A549 (cell line): ENCODE measurements around the gene BUB1B. TPM values are rescaled to one million over a fixed set of nuclear protein-coding genes. Genes with fewer than 3 reads are reported as not detected.
"Not testable (repeated sequence)": the region's sequence is repeated elsewhere in the genome, so short reads cannot be mapped to it uniquely, and the experiment has no call there.

Source experiments
- ATAC-seq, 2 experiments: fragments of 200-7000 bp in 1 of 2; fragments of >200 bp in 1 of 2; cut with Nextera tagmentation in 1 of 2; cut with Tn5 transposase in 1 of 2; 3 replicates each; pipeline versions ENCODE4 v1.8.0 to v1.9.1; 2018 to 2020; ENCODE audit warnings: mild to moderate bottlenecking in 1 of 2, moderate library complexity in 1 of 2
- CTCF ChIA-PET: fragments of 300-600 bp; sonication (Branson Sonifier 250); formaldehyde crosslinking; extraction: SDS; loops from one replicate; lab custom pipeline; 2021; ENCODE audit warnings: antibody characterized with exemption, inconsistent platforms; lab: Yijun Ruan, JAX
- POLR2A ChIA-PET: fragments of 350-600 bp; formaldehyde crosslinking; extraction: SDS; loops from one replicate; lab custom pipeline; 2021; ENCODE audit warnings: antibody characterized with exemption, inconsistent platforms; lab: Yijun Ruan, JAX
- DNase-seq, 2 experiments: peaks; one replicate each; pipeline versions ENCODE4 v3.0.0 to v3.0.0-alpha.2; 2011 to 2016; ENCODE audit warnings: low read depth in 1 of 2, low spot score in 1 of 2
- FAIRE-seq: peaks from 2 replicates; lab custom pipeline; 2011; peaks lifted over from hg19 to GRCh38; lab: Jason Lieb, UNC
- H3K27ac ChIP-seq, 2 experiments: fragments of >200 bp; sonication (Bioruptor Twin); formaldehyde crosslinking; 3 replicates each; pipeline ENCODE4 v1.5.1; 2016 to 2017
- H3K4me1 ChIP-seq: fragments of >200 bp; sonication (Bioruptor Twin); formaldehyde crosslinking; 3 replicates; pipeline ENCODE4 v1.6.1; 2016
- H3K4me2 ChIP-seq: fragments of >200 bp; sonication (Bioruptor Twin); formaldehyde crosslinking; 3 replicates; pipeline ENCODE4 v1.6.1; 2016
- H3K4me3 ChIP-seq: fragments of >200 bp; sonication (Bioruptor Twin); formaldehyde crosslinking; 3 replicates; pipeline ENCODE4 v1.5.1; 2016
- H3K9me3 ChIP-seq: fragments of >200 bp; sonication (Bioruptor Twin); formaldehyde crosslinking; 3 replicates; pipeline ENCODE4 v1.6.1; 2016
- ATOH8 ChIP-seq: fragments of 250-450 bp; sonication (Bioruptor Pico); IDR thresholded peaks from 2 replicates; pipeline ENCODE4 v1.5.0; 2020; ENCODE audit warnings: low read depth, mild to moderate bottlenecking, moderate library complexity
- BHLHE40 ChIP-seq: IDR thresholded peaks from 2 replicates; pipeline ENCODE4 v1.6.1; 2012; ENCODE audit warnings: low read depth, low read length, inconsistent platforms
- E2F6 ChIP-seq: IDR thresholded peaks from 2 replicates; pipeline ENCODE4 v1.6.1; 2012; ENCODE audit warnings: low read depth, borderline replicate concordance
- EHMT2 ChIP-seq: fragments of 200-600 bp; sonication (generic); IDR thresholded peaks from 2 replicates; pipeline ENCODE4 v1.6.1; 2016; ENCODE audit warnings: antibody characterized with exemption, low read depth, mild to moderate bottlenecking, moderate library complexity
- ELK1 ChIP-seq: fragments of 150-350 bp; IDR thresholded peaks from 2 replicates; pipeline ENCODE4 v1.6.1; 2014; ENCODE audit warnings: low read depth, mild to moderate bottlenecking, low read length
- EP300 ChIP-seq, 2 experiments: fragments of >200 bp; sonication (Bioruptor Twin); formaldehyde crosslinking; IDR thresholded peaks; 2 replicates in 1 of 2; 3 replicates in 1 of 2; pipeline ENCODE4 v1.6.1; 2016 to 2017
- ESRRA ChIP-seq: fragments of 150-350 bp; IDR thresholded peaks from 2 replicates; pipeline ENCODE4 v1.6.1; 2014; ENCODE audit warnings: mild to moderate bottlenecking, low read length, borderline replicate concordance
- FOSL2 ChIP-seq, 2 experiments: fragments of 450-650 bp in 1 of 2; fragments of >200 bp in 1 of 2; sonication (Bioruptor Twin) in 1 of 2; formaldehyde crosslinking; IDR thresholded peaks; 2 replicates each; pipeline versions ENCODE4 v1.5.0 to v1.6.1; 2016 to 2020; ENCODE audit warnings: mild to moderate bottlenecking in 1 of 2, moderate library complexity in 1 of 2
- HES2 ChIP-seq: fragments of >200 bp; sonication (Bioruptor Twin); formaldehyde crosslinking; IDR thresholded peaks from 2 replicates; pipeline ENCODE4 v1.6.1; 2016
- HOXA7 ChIP-seq: fragments of 250-450 bp; sonication (Bioruptor Pico); IDR thresholded peaks from 2 replicates; pipeline ENCODE4 v1.5.0; 2020; ENCODE audit warnings: mild to moderate bottlenecking, moderate library complexity
- HOXB5 ChIP-seq: fragments of 250-450 bp; sonication (Bioruptor Pico); IDR thresholded peaks from 2 replicates; pipeline ENCODE4 v1.5.0; 2020; ENCODE audit warnings: mild to moderate bottlenecking, moderate library complexity
- JUNB ChIP-seq: fragments of >200 bp; sonication (Bioruptor Twin); formaldehyde crosslinking; IDR thresholded peaks from 2 replicates; pipeline ENCODE4 v1.6.1; 2016
- KDM1A ChIP-seq: fragments of 200-600 bp; sonication (generic); IDR thresholded peaks from 2 replicates; pipeline ENCODE4 v1.6.1; 2016; ENCODE audit warnings: low read depth, mild to moderate bottlenecking
- MAX ChIP-seq: IDR thresholded peaks from 2 replicates; pipeline ENCODE4 v1.6.1; 2012
- NPAS2 ChIP-seq: fragments of 250-450 bp; sonication (Bioruptor Pico); IDR thresholded peaks from 2 replicates; pipeline ENCODE4 v1.8.0; 2022; ENCODE audit warnings: mild to moderate bottlenecking, moderate library complexity, borderline replicate concordance
- POLR2AphosphoS2 ChIP-seq: conservative IDR thresholded peaks from 2 replicates; pipeline ENCODE4 v1.6.1; 2012; ENCODE audit warnings: low read length, improper control_type of control experiment, inconsistent platforms
- RAD21 ChIP-seq, 2 experiments: fragments of >200 bp in 1 of 2; sonication (Bioruptor Twin) in 1 of 2; formaldehyde crosslinking in 1 of 2; IDR thresholded peaks in 1 of 2; conservative IDR thresholded peaks in 1 of 2; 2 replicates in 1 of 2; 3 replicates in 1 of 2; pipeline ENCODE4 v1.6.1; 2012 to 2018; ENCODE audit warnings: inconsistent platforms in 1 of 2
- RARB ChIP-seq: fragments of 250-450 bp; sonication (Bioruptor Pico); IDR thresholded peaks from 2 replicates; pipeline ENCODE4 v1.8.0; 2021; ENCODE audit warnings: mild to moderate bottlenecking, moderate library complexity
- SMC3 ChIP-seq: fragments of >200 bp; sonication (Bioruptor Twin); formaldehyde crosslinking; IDR thresholded peaks from 3 replicates; pipeline ENCODE4 v1.6.1; 2018; ENCODE audit warnings: inconsistent platforms
- SREBF2 ChIP-seq: fragments of 450-650 bp; IDR thresholded peaks from 2 replicates; pipeline ENCODE4 v1.6.1; 2014; ENCODE audit warnings: mild to moderate bottlenecking, moderate library complexity
- USF2 ChIP-seq: fragments of 450-650 bp; IDR thresholded peaks from 2 replicates; pipeline ENCODE4 v1.6.1; 2014; ENCODE audit warnings: antibody characterized with exemption
- ZNF302 ChIP-seq: fragments of 250-450 bp; sonication (Bioruptor Pico); IDR thresholded peaks from 2 replicates; pipeline ENCODE4 v1.9.0; 2021; ENCODE audit warnings: inconsistent platforms, mild to moderate bottlenecking, moderate library complexity
- ZSCAN20 ChIP-seq: fragments of 250-450 bp; sonication (Bioruptor Pico); IDR thresholded peaks from 2 replicates; pipeline ENCODE4 v1.8.0; 2022; ENCODE audit warnings: mild to moderate bottlenecking, moderate library complexity
- WGBS: methylation state at CpG from one replicate; pipeline ENCODE4 v1.1.6; 2017; ENCODE audit errors: missing lambda C conversion rate; 5-methylcytosine and 5-hydroxymethylcytosine counted together
- polyA plus RNA-seq, 4 experiments: library from polyadenylated mRNA; depleted of rRNA in 3 of 4; stranded (reverse); fragments of >200 nt; fragmentation: RNase III in 1 of 4; extraction: RNeasy Plus Mini Kit Qiagen cat#74134 plus additional on column Dnase treatment in 1 of 4; gene quantifications; 2 replicates in 3 of 4; 3 replicates in 1 of 4; pipeline ENCODE4 v1.2.3, GENCODE V29; 2011 to 2017

The BUB1B gene
- polyA plus RNA-seq, 2 of the 4 experiments (the other 2 are of a cell fraction) = 37.5 to 50.2 TPM

GRCh38 chr15:40137303-40138200 lies 23.3 kb upstream of the BUB1B start (continued):
- no peak for TF ChIP-seq E2F6
- no peak for TF ChIP-seq ZSCAN20 (CRISPR knock-in tag)
- TF ChIP-seq RARB (CRISPR knock-in tag) = no peak
- no peak for TF ChIP-seq RAD21 (conservative IDR thresholded peaks at IDR 0.05 in 1 of 2, IDR thresholded peaks at IDR 0.05 in 1 of 2)
- TF ChIP-seq ESRRA = no peak

- CTCF ChIA-PET, ATAC-seq, H3K4me3 ChIP-seq, H3K4me1 ChIP-seq, DNase-seq, FAIRE-seq, H3K9me3 ChIP-seq, H3K4me2 ChIP-seq, POLR2A ChIA-PET, H3K27ac ChIP-seq: not testable (repeated sequence)
- WGBS = 46% methylated on average over 3 of the region's 3 CpGs
Observed at GRCh38 chr15:40138201-40138570, 22.7 kb upstream of the BUB1B start.

GRCh38 chr15:40142428-40142827 lies 18.4 kb upstream of the BUB1B start:
- H3K4me3 ChIP-seq = no peak overlapping the region
- H3K4me1 ChIP-seq = peaks cover 8% of the 10 kb centered on the region; the same call in 2 of the 3 replicates
- 75% methylated on average over 5 of the region's 5 CpGs for WGBS
- FAIRE-seq (no peak), DNase-seq (no peak), ATAC-seq (no peak)
- CTCF ChIA-PET = interaction anchor here (0.8 kb wide), 2 partner anchors 28 to 36 kb away, joined by 3 to 4 read pairs; no protein-coding TSS in a partner anchor
- no peak overlapping the region for H3K27ac ChIP-seq
- POLR2A ChIA-PET = no interaction called here
- TF ChIP-seq NPAS2 (CRISPR knock-in tag) (no peak), ATOH8 (no peak), BHLHE40 (no peak), MAX (no peak), SREBF2 (no peak), SMC3 (no peak), EHMT2 (no peak), FOSL2 (IDR thresholded peaks at IDR 0.05) (no peak), FOSL2 (CRISPR knock-in tag; IDR thresholded peaks at IDR 0.05) (no peak), HOXB5 (CRISPR knock-in tag) (no peak), KDM1A (no peak), EP300 (IDR thresholded peaks at IDR 0.05) (no peak), POLR2AphosphoS2 (no peak), USF2 (no peak), HOXA7 (CRISPR knock-in tag) (no peak), ZNF302 (CRISPR knock-in tag) (no peak), JUNB (no peak), HES2 (no peak), ELK1 (no peak), RAD21 (conservative IDR thresholded peaks at IDR 0.05 in 1 of 2, IDR thresholded peaks at IDR 0.05 in 1 of 2) (no peak)
- no peak overlapping the region for H3K4me2 ChIP-seq
- no peaks in the 10 kb centered on the region for H3K9me3 ChIP-seq
